AG04449 (cell line): ENCODE data around the gene HIPK1.

ENCODE experiments used
- CTCF ChIA-PET: fragments of 350-600 bp; formaldehyde crosslinking; extraction: SDS; loops from one replicate; lab custom pipeline; 2021; ENCODE audit warnings: antibody characterized with exemption; lab: Yijun Ruan, JAX
- POLR2A ChIA-PET: fragments of 400-600, 350-600 bp; formaldehyde crosslinking; extraction: SDS; loops from one replicate; lab custom pipeline; 2020; ENCODE audit warnings: antibody characterized with exemption, inconsistent platforms; lab: Yijun Ruan, JAX
- DNase-seq: peaks from one replicate; pipeline ENCODE4 v3.0.0-alpha.2; 2010; ENCODE audit warnings: low read depth, low spot score
- H3K4me3 ChIP-seq: 2 replicates; pipeline ENCODE4 v1.5.1; 2011; ENCODE audit warnings: low read depth, mild to moderate bottlenecking, control low read depth, low read length
- CTCF ChIP-seq: IDR thresholded peaks from one replicate; pipeline ENCODE4 v1.5.1; 2011; ENCODE audit warnings: mild to moderate bottlenecking, moderate library complexity, low read length, control low read depth, inconsistent platforms; ENCODE audit not compliant: insufficient read depth; ENCODE audit errors: missing control alignments

The HIPK1 gene

GRCh38 chr1:113935970-113936369 lies 6.8 kb downstream of the HIPK1 start:
- ChIA-PET CTCF (interaction anchor here (0.9 kb wide), 1 partner anchor 10 kb away, joined by 3 read pairs; no protein-coding TSS in a partner anchor), POLR2A (no interaction called here)
- TF ChIP-seq CTCF, result no peak
- DNase-seq, result no peak
- H3K4me3 ChIP-seq, result no peak overlapping the region

- POLR2A ChIA-PET, result no interaction called here
- H3K4me3 ChIP-seq, result no peak overlapping the region
- CTCF ChIA-PET, result interaction anchor here (0.7 kb wide), 1 partner anchor 102 kb away, joined by 4 read pairs; no protein-coding TSS in a partner anchor
- no peak for TF ChIP-seq CTCF
- DNase-seq, result no peak
Observed at GRCh38 chr1:113937146-113937545, 8.0 kb downstream of the HIPK1 start.

GRCh38 chr1:113938192-113938591 lies 9.1 kb downstream of the HIPK1 start:
- CTCF ChIA-PET, result interaction anchor here (2.7 kb wide), 1 partner anchor 8 kb away, joined by 11 read pairs; the partner anchor contains the start of gene HIPK1
- POLR2A ChIA-PET, result no interaction called here

GRCh38 chr1:113940365-113941244 lies 11.5 kb downstream of the HIPK1 start:
- no peak overlapping the region for H3K4me3 ChIP-seq
- no peak for DNase-seq
- CTCF ChIA-PET, result interaction anchor here (1.3 to 1.6 kb wide), 2 partner anchors 9 to 10 kb away, joined by 5 to 6 read pairs; no protein-coding TSS in a partner anchor
- POLR2A ChIA-PET, result no interaction called here
- no peak for TF ChIP-seq CTCF

More at GRCh38 chr1:113938192-113938591, 9.1 kb downstream of the HIPK1 start:
- no peak overlapping the region for H3K4me3 ChIP-seq
- TF ChIP-seq CTCF, result no peak
- DNase-seq, result no peak

- ChIA-PET POLR2A (no interaction called here), CTCF (interaction anchor here (1.3 kb wide), 1 partner anchor 10 kb away, joined by 6 read pairs; no protein-coding TSS in a partner anchor)
- DNase-seq, result no peak
- no peak for TF ChIP-seq CTCF
- no peak overlapping the region for H3K4me3 ChIP-seq
Observed at GRCh38 chr1:113941245-113941559, 12.1 kb downstream of the HIPK1 start.

GRCh38 chr1:113942527-113942926 lies 13.4 kb downstream of the HIPK1 start:
- no peak overlapping the region for H3K4me3 ChIP-seq
- CTCF ChIA-PET, result interaction anchor here (1.3 kb wide), 1 partner anchor 11 kb away, joined by 4 read pairs; no protein-coding TSS in a partner anchor
- DNase-seq, result no peak
- no peak for TF ChIP-seq CTCF
- POLR2A ChIA-PET, result no interaction called here
